Loucy (cell line): ENCODE results near the gene ATP6V0E2.

Experiments
- H2AFZ ChIP-seq: fragments of 200-600 bp; sonication (generic); 2 replicates; pipeline ENCODE4 v1.6.0; 2016; ENCODE audit warnings: antibody characterized with exemption, mild to moderate bottlenecking, low read length, moderate library complexity
- H3F3A ChIP-seq: fragments of 200-600 bp; 2 replicates; pipeline ENCODE4 v1.6.0; 2016; ENCODE audit warnings: antibody characterized with exemption, low read depth, mild to moderate bottlenecking
- H3K27me3 ChIP-seq: fragments of 200-600 bp; sonication (generic); 2 replicates; pipeline ENCODE4 v1.6.1; 2014; ENCODE audit warnings: low read length, mild to moderate bottlenecking; ENCODE audit not compliant: insufficient read depth, poor library complexity, severe bottlenecking
- H3K36me3 ChIP-seq: fragments of 200-600 bp; sonication (generic); 2 replicates; pipeline ENCODE4 v1.6.1; 2016; ENCODE audit warnings: low read length; ENCODE audit not compliant: insufficient read depth
- H3K4me1 ChIP-seq: fragments of 200-600 bp; sonication (generic); 2 replicates; pipeline ENCODE4 v1.5.1; 2014; ENCODE audit warnings: low read length, mild to moderate bottlenecking; ENCODE audit not compliant: insufficient read depth, poor library complexity, severe bottlenecking
- H3K4me2 ChIP-seq: fragments of 200-600 bp; sonication (generic); 2 replicates; pipeline ENCODE4 v1.6.0; 2014; ENCODE audit warnings: antibody characterized with exemption, low read length, low read depth, mild to moderate bottlenecking; ENCODE audit not compliant: poor library complexity, severe bottlenecking
- H3K4me3 ChIP-seq: fragments of 200-600 bp; sonication (generic); 2 replicates; pipeline ENCODE4 v1.5.1; 2014; ENCODE audit warnings: low read length, mild to moderate bottlenecking, mixed read lengths; ENCODE audit not compliant: poor library complexity, severe bottlenecking
- H3K79me2 ChIP-seq: fragments of 200-600 bp; sonication (generic); 2 replicates; pipeline ENCODE4 v1.6.1; 2014; ENCODE audit warnings: low read length; ENCODE audit not compliant: insufficient read depth
- H3K9ac ChIP-seq: fragments of 200-600 bp; sonication (generic); 2 replicates; pipeline ENCODE4 v1.6.0; 2014; ENCODE audit warnings: mild to moderate bottlenecking, low read depth, low read length, moderate library complexity; ENCODE audit not compliant: poor library complexity, severe bottlenecking
- H3K9me2 ChIP-seq: fragments of 200-600 bp; sonication (generic); replicated peaks from 2 replicates; pipeline ENCODE4 v1.6.1; 2016; ENCODE audit warnings: low read depth, low read length, mixed read lengths
- H3K9me3 ChIP-seq: fragments of 200-600 bp; sonication (generic); 2 replicates; pipeline ENCODE4 v1.6.1; 2014; ENCODE audit warnings: mild to moderate bottlenecking, antibody characterized with exemption, low read length, low read depth; ENCODE audit not compliant: insufficient read depth
- H4K20me1 ChIP-seq: fragments of 200-600 bp; sonication (generic); 2 replicates; pipeline ENCODE4 v1.6.0; 2014; ENCODE audit warnings: antibody characterized with exemption, low read length, mild to moderate bottlenecking; ENCODE audit not compliant: insufficient read depth, poor library complexity, severe bottlenecking
- CTCF ChIP-seq: fragments of 200-600 bp; sonication (generic); conservative IDR thresholded peaks from 2 replicates; pipeline ENCODE4 v1.5.1; 2014; ENCODE audit warnings: mild to moderate bottlenecking, antibody characterized with exemption, low read length
- EZH2phosphoT487 ChIP-seq: fragments of 200-600 bp; IDR thresholded peaks from 2 replicates; pipeline ENCODE4 v1.6.1; 2018; ENCODE audit warnings: antibody characterized with exemption, mild to moderate bottlenecking, moderate library complexity, borderline replicate concordance

Gene ATP6V0E2

GRCh38 chr7:149865437-149865836, 8.3 kb upstream of the ATP6V0E2 start:
- Histone ChIP-seq H3K9me3 (no peaks in the 10 kb centered on the region), H3K27me3 (no peaks in the 10 kb centered on the region), H3K79me2 (no peaks in the 10 kb centered on the region), H2AFZ (peak overlapping the region; percentile 20; the same call in 1 of the 2 replicates), H3K9ac (peak overlapping the region; percentile 74), H3K36me3 (no peaks in the 10 kb centered on the region), H3K4me2 (peak overlapping the region; percentile 84), H4K20me1 (no peaks in the 10 kb centered on the region), H3K4me3 (peak overlapping the region; percentile 60), H3F3A (peaks cover 9% of the 10 kb centered on the region), H3K9me2 (no peaks in the 10 kb centered on the region), H3K4me1 (peaks cover 76% of the 10 kb centered on the region)
- TF ChIP-seq EZH2phosphoT487 (no peak), CTCF (no peak)

- H3K4me1 ChIP-seq = peaks cover 84% of the 10 kb centered on the region
- peak overlapping the region; percentile 84 for H3K4me2 ChIP-seq
- H3K4me3 ChIP-seq = peak overlapping the region; percentile 60
- peak overlapping the region; percentile 74 for H3K9ac ChIP-seq
- H4K20me1 ChIP-seq = no peaks in the 10 kb centered on the region
- TF ChIP-seq EZH2phosphoT487 = no peak
- no peak for TF ChIP-seq CTCF
- no peaks in the 10 kb centered on the region for H3K79me2 ChIP-seq
- H3K9me3 ChIP-seq = no peaks in the 10 kb centered on the region
- H3K27me3 ChIP-seq = no peaks in the 10 kb centered on the region
- no peaks in the 10 kb centered on the region for H3K36me3 ChIP-seq
- H2AFZ ChIP-seq = no peak overlapping the region
- H3F3A ChIP-seq = peaks cover 11% of the 10 kb centered on the region
- H3K9me2 ChIP-seq = no peaks in the 10 kb centered on the region
Measured at GRCh38 chr7:149866139-149866778, 7.5 kb upstream of the ATP6V0E2 start.

GRCh38 chr7:149866779-149867447, 6.9 kb upstream of the ATP6V0E2 start:
- Histone ChIP-seq H2AFZ (no peak overlapping the region), H3K27me3 (no peaks in the 10 kb centered on the region), H3K9me2 (no peaks in the 10 kb centered on the region), H3K4me2 (peak overlapping the region; percentile 84), H3K79me2 (no peaks in the 10 kb centered on the region), H4K20me1 (no peaks in the 10 kb centered on the region), H3K9ac (peak overlapping the region; percentile 74), H3K4me3 (no peak overlapping the region), H3K36me3 (no peaks in the 10 kb centered on the region), H3K9me3 (no peaks in the 10 kb centered on the region), H3F3A (peaks cover 11% of the 10 kb centered on the region), H3K4me1 (peaks cover 90% of the 10 kb centered on the region)
- no peak for TF ChIP-seq EZH2phosphoT487
- no peak for TF ChIP-seq CTCF
